CD14-positive monocyte (primary cell): ENCODE data around the gene RMDN3. TPM values are rescaled to one million over a fixed set of nuclear protein-coding genes. Genes with fewer than 3 reads are reported as not detected.

Experiments used
- DNase-seq, 3 donors: peaks; one replicate each; pipeline ENCODE4 v3.0.0-alpha.2; 2011 to 2022
- H2AFZ ChIP-seq: 2 replicates; pipeline ENCODE4 v1.6.0; 2012; ENCODE audit warnings: mild to moderate bottlenecking, low read depth, low read length, inconsistent platforms; ENCODE audit not compliant: insufficient read depth, poor library complexity, severe bottlenecking
- H3K27ac ChIP-seq, 2 donors: 1 replicate in 1 of 2; 2 replicates in 1 of 2; pipeline ENCODE4 v1.5.1; 2012 to 2013; ENCODE audit warnings: low read length in 2 of 2, control low read depth in 1 of 2, inconsistent platforms in 1 of 2, low read depth in 1 of 2, mild to moderate bottlenecking in 1 of 2
- H3K27me3 ChIP-seq, 2 donors: one replicate each; pipeline versions ENCODE4 v1.6.0 to v1.6.1; 2011 to 2013; ENCODE audit warnings: low read length in 2 of 2; ENCODE audit not compliant: control insufficient read depth in 2 of 2, insufficient read depth in 2 of 2
- H3K36me3 ChIP-seq, 2 donors: replicated peaks in 1 of 2; 1 replicate in 1 of 2; 2 replicates in 1 of 2; pipeline versions ENCODE4 v1.5.1 to v1.6.1; 2012 to 2013; ENCODE audit warnings: low read length in 2 of 2, control low read depth in 1 of 2, inconsistent platforms in 1 of 2, mild to moderate bottlenecking in 1 of 2; ENCODE audit not compliant: insufficient read depth in 2 of 2, control insufficient read depth in 1 of 2
- H3K4me1 ChIP-seq, 2 donors: 1 replicate in 1 of 2; 2 replicates in 1 of 2; pipeline versions ENCODE4 v1.5.1 to v1.6.1; 2012 to 2013; ENCODE audit warnings: low read length in 2 of 2, control low read depth in 1 of 2, inconsistent platforms in 1 of 2, mild to moderate bottlenecking in 1 of 2, moderate library complexity in 1 of 2; ENCODE audit not compliant: insufficient read depth in 2 of 2, control insufficient read depth in 1 of 2
- H3K4me2 ChIP-seq: replicated peaks from 2 replicates; pipeline ENCODE3; 2012; ENCODE audit warnings: low read length, moderate library complexity, mild to moderate bottlenecking; ENCODE audit not compliant: poor library complexity, severe bottlenecking; ENCODE audit errors: extremely low read depth
- H3K4me3 ChIP-seq, 3 experiments: fragments of 200-600 bp in 1 of 3; sonication (generic) in 1 of 3; replicated peaks in 1 of 3; 1 replicate in 2 of 3; 2 replicates in 1 of 3; pipeline ENCODE4 v1.5.1; 2011 to 2013; ENCODE audit warnings: low read length in 3 of 3, mild to moderate bottlenecking in 3 of 3, control low read depth in 2 of 3, low read depth in 2 of 3, inconsistent platforms in 1 of 3, moderate library complexity in 1 of 3
- H3K79me2 ChIP-seq: 2 replicates; pipeline ENCODE4 v1.6.0; 2012; ENCODE audit warnings: mild to moderate bottlenecking, control low read depth, inconsistent platforms, low read length, moderate library complexity; ENCODE audit not compliant: insufficient read depth
- H3K9ac ChIP-seq: 2 replicates; pipeline ENCODE4 v1.6.0; 2017; ENCODE audit warnings: low read length, mild to moderate bottlenecking; ENCODE audit not compliant: insufficient read depth, poor library complexity, severe bottlenecking
- H3K9me3 ChIP-seq, 2 donors: replicated peaks in 1 of 2; 1 replicate in 1 of 2; 2 replicates in 1 of 2; pipeline versions ENCODE4 v1.5.1 to v1.6.1; 2012 to 2013; ENCODE audit warnings: low read length in 2 of 2, control low read depth in 1 of 2; ENCODE audit not compliant: control insufficient read depth in 1 of 2, insufficient read depth in 1 of 2
- H4K20me1 ChIP-seq: 2 replicates; pipeline ENCODE4 v1.6.0; 2012; ENCODE audit warnings: mild to moderate bottlenecking, low read length, control low read depth, moderate library complexity; ENCODE audit not compliant: insufficient read depth
- H3K27ac Mint-ChIP-seq, 7 donors: one replicate each; pipeline ENCODE4 v1.8.0; 2020; ENCODE audit warnings: mild to moderate bottlenecking in 7 of 7, mixed read lengths in 7 of 7, moderate library complexity in 6 of 7, inconsistent platforms in 2 of 7
- H3K27me3 Mint-ChIP-seq, 3 donors: one replicate each; pipeline ENCODE4 v1.8.0; 2021 to 2022; ENCODE audit warnings: low read depth in 3 of 3, mild to moderate bottlenecking in 3 of 3, mixed read lengths in 3 of 3, moderate library complexity in 3 of 3, inconsistent platforms in 1 of 3
- H3K36me3 Mint-ChIP-seq, 2 donors: one replicate each; pipeline ENCODE4 v1.8.0; 2020; ENCODE audit warnings: mixed read lengths in 2 of 2, inconsistent platforms in 1 of 2, mild to moderate bottlenecking in 1 of 2
- H3K4me1 Mint-ChIP-seq: one replicate; pipeline ENCODE4 v1.8.0; 2020; ENCODE audit warnings: mild to moderate bottlenecking, mixed read lengths
- H3K4me3 Mint-ChIP-seq, 2 donors: one replicate each; pipeline ENCODE4 v1.8.0; 2020; ENCODE audit warnings: mild to moderate bottlenecking in 2 of 2, mixed read lengths in 2 of 2, moderate library complexity in 1 of 2
- H3K9me3 Mint-ChIP-seq, 7 donors: one replicate each; pipeline ENCODE4 v1.8.0; 2020 to 2022; ENCODE audit warnings: mixed read lengths in 7 of 7, mild to moderate bottlenecking in 6 of 7, moderate library complexity in 6 of 7, inconsistent platforms in 2 of 7
- WGBS: methylation state at CpG from one replicate; pipeline ENCODE4 v1.1.5; 2013; ENCODE audit warnings: missing lambda C conversion rate; ENCODE audit not compliant: insufficient coverage; 5-methylcytosine and 5-hydroxymethylcytosine counted together
- intact Hi-C, 2 donors: fragments of 100-400 bp; cut with micrococcal nuclease; formaldehyde crosslinking; loops; one replicate each; pipeline versions ENCODE4 v1.15.0 to v1.15.1; 2023
- polyA plus RNA-seq, 3 donors: library from polyadenylated mRNA; depleted of rRNA in 1 of 3; unstranded in 2 of 3; stranded (reverse) in 1 of 3; fragments of 300-500 nt in 2 of 3; fragments of >200 nt in 1 of 3; fragmentation: Illumina TruSeq in 2 of 3; gene quantifications; 1 replicate in 2 of 3; 2 replicates in 1 of 3; pipeline ENCODE4 v1.2.3, GENCODE V29; 2012 to 2021
- TF ChIP-seq, protein P1 (sequence below): fragments of 200-600 bp; IDR thresholded peaks from one replicate; pipeline ENCODE4 v1.8.0; 2022; ENCODE audit warnings: antibody characterized with exemption, mild to moderate bottlenecking

The RMDN3 gene
- polyA plus RNA-seq, 3 donors, result 9.8 to 13.5 (median 13.2) TPM

DNA sequence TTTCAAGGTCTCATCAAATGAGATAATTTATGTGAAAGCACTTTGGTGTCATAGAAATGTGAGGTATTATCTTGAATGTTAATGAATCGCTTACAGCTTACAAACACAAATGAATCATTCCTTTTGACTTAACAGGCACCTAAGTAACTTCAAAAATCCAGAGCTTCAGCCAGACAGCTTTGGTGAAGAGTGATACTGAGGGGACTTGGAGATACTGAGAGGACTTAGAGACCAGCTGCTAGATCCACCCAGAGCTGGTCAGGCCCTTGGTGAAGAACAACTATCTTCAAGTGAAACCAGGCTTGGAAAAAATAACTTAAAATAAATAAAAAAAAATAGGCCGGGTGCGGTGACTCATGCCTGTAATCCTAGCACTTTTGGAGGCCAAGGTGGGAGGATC is 35.7 kb upstream of the RMDN3 start:
- Mint-ChIP-seq H3K4me1 (peaks cover 34% of the 10 kb centered on the region), H3K27me3 (peaks cover 0 to 2% (median 0%) of the 10 kb centered on the region in 3 donors), H3K27ac (no peak overlapping the region), H3K4me3 (no peak overlapping the region), H3K36me3 (peaks cover 17 to 39% of the 10 kb centered on the region in 2 donors), H3K9me3 (no peaks in the 10 kb centered on the region)
- Histone ChIP-seq H3K27me3 (no peaks in the 10 kb centered on the region), H3K36me3 (peaks cover 4 to 27% of the 10 kb centered on the region in 2 donors), H3K9ac (no peak overlapping the region), H3K27ac (no peak overlapping the region), H3K79me2 (peaks cover 19% of the 10 kb centered on the region), H3K4me1 (peaks cover 22 to 30% of the 10 kb centered on the region in 2 donors), H3K9me3 (no peaks in the 10 kb centered on the region), H3K4me3 (no peak overlapping the region), H3K4me2 (no peak overlapping the region), H2AFZ (no peak overlapping the region), H4K20me1 (peaks cover 59% of the 10 kb centered on the region)
- no peak for DNase-seq
- TF ChIP-seq, protein P1, sequence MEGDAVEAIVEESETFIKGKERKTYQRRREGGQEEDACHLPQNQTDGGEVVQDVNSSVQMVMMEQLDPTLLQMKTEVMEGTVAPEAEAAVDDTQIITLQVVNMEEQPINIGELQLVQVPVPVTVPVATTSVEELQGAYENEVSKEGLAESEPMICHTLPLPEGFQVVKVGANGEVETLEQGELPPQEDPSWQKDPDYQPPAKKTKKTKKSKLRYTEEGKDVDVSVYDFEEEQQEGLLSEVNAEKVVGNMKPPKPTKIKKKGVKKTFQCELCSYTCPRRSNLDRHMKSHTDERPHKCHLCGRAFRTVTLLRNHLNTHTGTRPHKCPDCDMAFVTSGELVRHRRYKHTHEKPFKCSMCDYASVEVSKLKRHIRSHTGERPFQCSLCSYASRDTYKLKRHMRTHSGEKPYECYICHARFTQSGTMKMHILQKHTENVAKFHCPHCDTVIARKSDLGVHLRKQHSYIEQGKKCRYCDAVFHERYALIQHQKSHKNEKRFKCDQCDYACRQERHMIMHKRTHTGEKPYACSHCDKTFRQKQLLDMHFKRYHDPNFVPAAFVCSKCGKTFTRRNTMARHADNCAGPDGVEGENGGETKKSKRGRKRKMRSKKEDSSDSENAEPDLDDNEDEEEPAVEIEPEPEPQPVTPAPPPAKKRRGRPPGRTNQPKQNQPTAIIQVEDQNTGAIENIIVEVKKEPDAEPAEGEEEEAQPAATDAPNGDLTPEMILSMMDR, result no peak
- intact Hi-C loops, result no loop called here
- WGBS, result no CpG with 5 or more reads among the region's 3 CpGs

DNA sequence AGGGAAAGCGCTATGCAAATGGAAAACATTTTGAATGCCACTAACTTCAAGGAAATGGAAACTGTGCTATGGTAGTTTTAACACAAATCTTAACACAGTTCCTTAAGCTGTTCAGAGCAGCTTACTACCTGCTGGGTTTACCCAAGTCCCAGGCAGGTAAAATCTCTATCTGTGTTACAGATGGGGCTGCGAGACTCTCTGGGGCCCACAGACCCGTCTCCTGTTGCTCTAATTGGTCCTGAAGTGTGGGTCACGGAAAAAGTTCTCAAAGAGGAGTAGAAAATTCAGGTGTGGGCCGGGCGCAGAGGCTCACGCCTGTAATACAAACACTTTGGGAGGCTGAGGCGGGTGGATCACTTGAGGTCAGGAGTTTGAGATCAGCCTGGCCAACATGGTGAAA is 34.9 kb upstream of the RMDN3 start:
- Mint-ChIP-seq H3K9me3 (no peaks in the 10 kb centered on the region), H3K4me1 (peaks cover 27% of the 10 kb centered on the region), H3K27me3 (peaks cover 0 to 2% (median 0%) of the 10 kb centered on the region in 3 donors), H3K36me3 (peaks cover 23 to 41% of the 10 kb centered on the region in 2 donors), H3K4me3 (no peak overlapping the region), H3K27ac (no peak overlapping the region)
- Histone ChIP-seq H3K4me2 (no peak overlapping the region), H2AFZ (no peak overlapping the region), H3K4me1 (peaks cover 16 to 23% of the 10 kb centered on the region in 2 donors), H3K27ac (no peak overlapping the region), H3K4me3 (no peak overlapping the region), H3K27me3 (no peaks in the 10 kb centered on the region), H3K79me2 (peaks cover 22% of the 10 kb centered on the region), H3K36me3 (peaks cover 4 to 27% of the 10 kb centered on the region in 2 donors), H3K9ac (no peak overlapping the region), H3K9me3 (no peaks in the 10 kb centered on the region), H4K20me1 (peaks cover 62% of the 10 kb centered on the region)
- intact Hi-C loops, result loop anchor here in 1 of 2 donors (10.0 kb wide), 1 partner anchor 105 kb away; no protein-coding TSS in a partner anchor
- 96% methylated on average over 7 of the region's 8 CpGs for whole genome bisulfite sequencing
- no peak for DNase-seq
- TF ChIP-seq, protein P1, result no peak
